Keratinocyte (primary cell): ENCODE results near the gene VPS13D. TPM values are rescaled to one million over a fixed set of nuclear protein-coding genes. Genes with fewer than 3 reads are reported as not detected.

ENCODE experiments used
- DNase-seq: peaks from one replicate; pipeline ENCODE4 v3.0.0-alpha.2; 2011; ENCODE audit warnings: low read depth, missing footprints, low spot score
- FAIRE-seq: peaks from 2 replicates; lab custom pipeline; 2011; peaks lifted over from hg19 to GRCh38; lab: Jason Lieb, UNC
- H2AFZ ChIP-seq: 2 replicates; pipeline ENCODE4 v1.6.0; 2012; ENCODE audit warnings: low read length, control low read depth, inconsistent platforms; ENCODE audit not compliant: control insufficient read depth
- H3K27ac ChIP-seq: 2 replicates; pipeline ENCODE4 v1.5.1; 2011; ENCODE audit warnings: low read length; ENCODE audit not compliant: control insufficient read depth, insufficient read depth
- H3K27me3 ChIP-seq: 3 replicates; pipeline ENCODE4 v1.6.0; 2011; ENCODE audit warnings: low read length; ENCODE audit not compliant: control insufficient read depth, insufficient read depth; ENCODE audit errors: extremely low read depth
- H3K36me3 ChIP-seq, 2 experiments: 2 replicates in 1 of 2; 3 replicates in 1 of 2; pipeline ENCODE4 v1.5.1; 2011; ENCODE audit warnings: low read length in 2 of 2, mild to moderate bottlenecking in 1 of 2; ENCODE audit not compliant: control insufficient read depth in 2 of 2, insufficient read depth in 2 of 2; ENCODE audit errors: extremely low read depth in 1 of 2
- H3K4me1 ChIP-seq: 3 replicates; pipeline ENCODE4 v1.5.1; 2011; ENCODE audit warnings: low read length; ENCODE audit not compliant: control insufficient read depth, insufficient read depth; ENCODE audit errors: extremely low read depth
- H3K4me2 ChIP-seq: 3 replicates; pipeline ENCODE4 v1.6.0; 2011; ENCODE audit warnings: low read depth, low read length; ENCODE audit not compliant: control insufficient read depth, insufficient read depth; ENCODE audit errors: extremely low read depth
- H3K4me3 ChIP-seq, 3 experiments: fragments of 200-600 bp in 1 of 3; sonication (generic) in 1 of 3; 2 replicates in 2 of 3; 3 replicates in 1 of 3; pipeline ENCODE4 v1.5.1; 2011 to 2016; ENCODE audit warnings: low read length in 3 of 3, mild to moderate bottlenecking in 3 of 3, control low read depth in 2 of 3, inconsistent platforms in 1 of 3, low read depth in 1 of 3, mixed read lengths in 1 of 3, mixed run types in 1 of 3, moderate library complexity in 1 of 3; ENCODE audit not compliant: control insufficient read depth in 2 of 3, insufficient read depth in 2 of 3; ENCODE audit errors: extremely low read depth in 1 of 3
- H3K79me2 ChIP-seq: 2 replicates; pipeline ENCODE4 v1.6.0; 2012; ENCODE audit warnings: low read length; ENCODE audit not compliant: control insufficient read depth, insufficient read depth
- H3K9ac ChIP-seq: 3 replicates; pipeline ENCODE4 v1.6.0; 2011; ENCODE audit warnings: low read length; ENCODE audit not compliant: control insufficient read depth, insufficient read depth; ENCODE audit errors: extremely low read depth
- H3K9me1 ChIP-seq: 3 replicates; pipeline ENCODE4 v1.6.0; 2011; ENCODE audit warnings: low read length; ENCODE audit not compliant: control insufficient read depth, insufficient read depth; ENCODE audit errors: extremely low read depth
- H3K9me3 ChIP-seq: 2 replicates; pipeline ENCODE4 v1.5.1; 2012; ENCODE audit warnings: low read depth, low read length; ENCODE audit not compliant: control insufficient read depth
- H4K20me1 ChIP-seq: 3 replicates; pipeline ENCODE4 v1.6.0; 2011; ENCODE audit warnings: low read length; ENCODE audit not compliant: control insufficient read depth, insufficient read depth; ENCODE audit errors: extremely low read depth
- CTCF ChIP-seq, 3 experiments: IDR thresholded peaks in 1 of 3; conservative IDR thresholded peaks in 1 of 3; optimal IDR thresholded peaks in 1 of 3; 2 replicates in 2 of 3; 3 replicates in 1 of 3; pipeline versions ENCODE3 to v1.5.1; 2011; ENCODE audit warnings: low read length in 3 of 3, mild to moderate bottlenecking in 3 of 3, moderate library complexity in 2 of 3, control low read depth in 1 of 3, inconsistent platforms in 1 of 3; ENCODE audit not compliant: insufficient read depth in 2 of 3; ENCODE audit errors: extremely low read depth in 1 of 3
- EZH2 ChIP-seq: IDR thresholded peaks from one replicate; pipeline ENCODE4 v1.6.1; 2012; ENCODE audit warnings: inconsistent platforms, mild to moderate bottlenecking, low read length, moderate library complexity
- dilution Hi-C: fragments of 300-500 bp; cut with MboI; formaldehyde crosslinking; loops from one replicate; pipeline ENCODE4 v1.7.0; 2020; ENCODE audit warnings: low sequenced_read_pairs; ENCODE audit not compliant: extremely low pct_ligation_motif_present
- polyA plus RNA-seq, 5 experiments: library from polyadenylated mRNA; depleted of rRNA in 3 of 5; stranded (reverse) in 3 of 5; stranded (forward) in 1 of 5; unstranded in 1 of 5; fragments of >200 nt; gene quantifications; 1 replicate in 1 of 5; 2 replicates in 3 of 5; 3 replicates in 1 of 5; pipeline versions ENCODE4 v1.2.1 to v1.2.3, GENCODE V29; 2011 to 2012; ENCODE audit warnings: missing spikeins in 2 of 5, low read depth in 1 of 5, low replicate concordance in 1 of 5

VPS13D gene
- polyA plus RNA-seq, 1 donor (not counting 4 experiments of a cell fraction or from before 2014, with no cell fraction given), result 19.0 TPM

DNA sequence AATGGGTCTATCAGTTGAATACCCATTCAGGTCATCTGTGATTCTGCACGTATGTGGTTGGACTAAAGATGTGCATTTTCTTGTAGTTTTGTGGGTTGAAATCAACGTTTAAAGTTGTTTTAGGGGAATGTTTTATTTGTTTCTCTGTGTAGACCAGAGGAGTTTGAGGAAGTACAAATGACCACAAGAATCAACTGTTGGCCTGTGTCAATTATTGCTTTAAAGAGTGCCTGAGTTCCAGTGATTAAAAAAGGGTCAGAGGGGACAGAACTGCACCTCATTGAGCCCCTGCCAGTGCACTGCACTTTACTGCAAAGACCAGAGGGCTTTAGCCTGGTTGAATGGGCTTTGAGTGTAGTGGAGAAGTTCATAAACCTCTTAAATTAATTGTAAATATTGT is 190.3 kb downstream of the VPS13D start:
- H3K9me1 ChIP-seq, result no peaks in the 10 kb centered on the region
- no peak for DNase-seq
- peaks cover 11 to 16% of the 10 kb centered on the region in 2 experiments for H3K36me3 ChIP-seq
- H2AFZ ChIP-seq, result no peak overlapping the region
- no peaks in the 10 kb centered on the region for H3K9me3 ChIP-seq
- H4K20me1 ChIP-seq, result no peaks in the 10 kb centered on the region
- dilution Hi-C loops, result no loop called here
- H3K4me3 ChIP-seq, result no peak overlapping the region
- no peak overlapping the region for H3K27ac ChIP-seq
- H3K27me3 ChIP-seq, result no peaks in the 10 kb centered on the region
- FAIRE-seq, result no peak
- H3K9ac ChIP-seq, result no peak overlapping the region
- no peak overlapping the region for H3K4me2 ChIP-seq
- TF ChIP-seq CTCF (optimal IDR thresholded peaks at IDR 0.05 in 1 of 3, IDR thresholded peaks at IDR 0.05 in 1 of 3, conservative IDR thresholded peaks at IDR 0.05 in 1 of 3; ENCODE audit: extremely low read depth in 1 of 3, insufficient read depth in 2 of 3, low read length in 3 of 3) (no peak), EZH2 (no peak)
- no peaks in the 10 kb centered on the region for H3K4me1 ChIP-seq
- no peaks in the 10 kb centered on the region for H3K79me2 ChIP-seq

- Histone ChIP-seq H3K9me1 (no peaks in the 10 kb centered on the region), H3K27me3 (no peaks in the 10 kb centered on the region), H3K9ac (no peak overlapping the region), H3K79me2 (no peaks in the 10 kb centered on the region), H2AFZ (no peak overlapping the region), H3K4me3 (no peak overlapping the region), H3K36me3 (peaks cover 9 to 11% of the 10 kb centered on the region in 2 experiments), H3K27ac (no peak overlapping the region), H3K9me3 (no peaks in the 10 kb centered on the region), H3K4me1 (no peaks in the 10 kb centered on the region), H4K20me1 (no peaks in the 10 kb centered on the region), H3K4me2 (no peak overlapping the region)
- DNase-seq, result no peak
- dilution Hi-C loops, result no loop called here
- no peak for TF ChIP-seq CTCF (optimal IDR thresholded peaks at IDR 0.05 in 1 of 3, IDR thresholded peaks at IDR 0.05 in 1 of 3, conservative IDR thresholded peaks at IDR 0.05 in 1 of 3; ENCODE audit: extremely low read depth in 1 of 3, insufficient read depth in 2 of 3, low read length in 3 of 3)
- TF ChIP-seq EZH2, result no peak
- FAIRE-seq, result no peak
Measured at GRCh38 chr1:12422488-12422887, 192.7 kb downstream of the VPS13D start.
